Keratinocyte (primary cell): Measurements from ENCODE around the gene ARID3C.

Experiments used
- EZH2 ChIP-seq: IDR thresholded peaks from one replicate; pipeline ENCODE4 v1.6.1; 2012; ENCODE audit warnings: inconsistent platforms, mild to moderate bottlenecking, low read length, moderate library complexity
- TF ChIP-seq, protein P1 (sequence below), 3 experiments: IDR thresholded peaks in 1 of 3; conservative IDR thresholded peaks in 1 of 3; optimal IDR thresholded peaks in 1 of 3; 2 replicates in 2 of 3; 3 replicates in 1 of 3; pipeline versions ENCODE3 to v1.5.1; 2011; ENCODE audit warnings: low read length in 3 of 3, mild to moderate bottlenecking in 3 of 3, moderate library complexity in 2 of 3, control low read depth in 1 of 3, inconsistent platforms in 1 of 3; ENCODE audit not compliant: insufficient read depth in 2 of 3; ENCODE audit errors: extremely low read depth in 1 of 3

DNA sequence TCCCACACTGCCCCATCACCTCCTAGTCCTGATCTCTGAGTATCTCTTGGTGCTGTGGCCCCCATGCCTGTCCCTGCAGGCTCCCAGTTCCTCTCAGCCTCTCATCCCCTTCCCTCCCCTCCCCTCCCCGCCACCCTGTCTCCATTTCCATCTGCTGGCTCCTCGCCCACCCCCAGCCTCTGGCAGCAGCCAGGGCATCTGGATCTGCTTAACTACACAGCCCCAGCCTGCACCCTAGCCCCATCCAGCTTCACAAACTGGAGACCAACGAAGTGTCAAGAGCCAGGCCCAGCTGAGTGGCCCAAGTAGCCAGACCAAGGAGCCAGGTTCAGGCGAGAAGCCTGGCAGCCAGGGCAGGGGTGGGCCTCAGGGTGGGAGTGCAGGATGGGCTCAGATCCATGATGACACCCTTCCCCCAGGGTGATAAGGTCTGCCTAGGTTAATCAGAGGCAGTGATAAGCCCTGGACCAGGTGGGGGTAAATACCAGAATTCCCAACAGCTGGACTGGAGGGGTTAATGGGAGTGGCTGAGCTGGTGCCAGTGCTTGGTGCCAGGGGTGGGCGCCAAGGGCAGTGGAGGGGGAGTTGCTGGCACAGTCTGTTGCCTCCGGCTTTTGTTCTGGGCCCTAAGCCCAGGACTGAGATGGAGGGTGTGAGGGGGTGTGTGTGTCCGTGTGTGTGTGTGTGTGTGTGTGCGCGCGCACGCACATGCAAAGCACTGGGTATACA, 25.6 kb upstream of the ARID3C start:
- TF ChIP-seq, protein P1, sequence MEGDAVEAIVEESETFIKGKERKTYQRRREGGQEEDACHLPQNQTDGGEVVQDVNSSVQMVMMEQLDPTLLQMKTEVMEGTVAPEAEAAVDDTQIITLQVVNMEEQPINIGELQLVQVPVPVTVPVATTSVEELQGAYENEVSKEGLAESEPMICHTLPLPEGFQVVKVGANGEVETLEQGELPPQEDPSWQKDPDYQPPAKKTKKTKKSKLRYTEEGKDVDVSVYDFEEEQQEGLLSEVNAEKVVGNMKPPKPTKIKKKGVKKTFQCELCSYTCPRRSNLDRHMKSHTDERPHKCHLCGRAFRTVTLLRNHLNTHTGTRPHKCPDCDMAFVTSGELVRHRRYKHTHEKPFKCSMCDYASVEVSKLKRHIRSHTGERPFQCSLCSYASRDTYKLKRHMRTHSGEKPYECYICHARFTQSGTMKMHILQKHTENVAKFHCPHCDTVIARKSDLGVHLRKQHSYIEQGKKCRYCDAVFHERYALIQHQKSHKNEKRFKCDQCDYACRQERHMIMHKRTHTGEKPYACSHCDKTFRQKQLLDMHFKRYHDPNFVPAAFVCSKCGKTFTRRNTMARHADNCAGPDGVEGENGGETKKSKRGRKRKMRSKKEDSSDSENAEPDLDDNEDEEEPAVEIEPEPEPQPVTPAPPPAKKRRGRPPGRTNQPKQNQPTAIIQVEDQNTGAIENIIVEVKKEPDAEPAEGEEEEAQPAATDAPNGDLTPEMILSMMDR (optimal IDR thresholded peaks at IDR 0.05 in 1 of 3, IDR thresholded peaks at IDR 0.05 in 1 of 3, conservative IDR thresholded peaks at IDR 0.05 in 1 of 3; ENCODE audit: extremely low read depth in 1 of 3, insufficient read depth in 2 of 3, low read length in 3 of 3) = no peak
- no peak for TF ChIP-seq EZH2
